Measurements from ENCODE around the gene SOWAHD. TPM values are rescaled to one million over a fixed set of nuclear protein-coding genes. Genes with fewer than 3 reads are reported as not detected.
"Not testable (repeated sequence)": the region's sequence is repeated elsewhere in the genome, so short reads cannot be mapped to it uniquely, and the experiment has no call there.

SOWAHD gene
- total RNA-seq, 1 donor from 2014 or later = 1.6 TPM

DNA sequence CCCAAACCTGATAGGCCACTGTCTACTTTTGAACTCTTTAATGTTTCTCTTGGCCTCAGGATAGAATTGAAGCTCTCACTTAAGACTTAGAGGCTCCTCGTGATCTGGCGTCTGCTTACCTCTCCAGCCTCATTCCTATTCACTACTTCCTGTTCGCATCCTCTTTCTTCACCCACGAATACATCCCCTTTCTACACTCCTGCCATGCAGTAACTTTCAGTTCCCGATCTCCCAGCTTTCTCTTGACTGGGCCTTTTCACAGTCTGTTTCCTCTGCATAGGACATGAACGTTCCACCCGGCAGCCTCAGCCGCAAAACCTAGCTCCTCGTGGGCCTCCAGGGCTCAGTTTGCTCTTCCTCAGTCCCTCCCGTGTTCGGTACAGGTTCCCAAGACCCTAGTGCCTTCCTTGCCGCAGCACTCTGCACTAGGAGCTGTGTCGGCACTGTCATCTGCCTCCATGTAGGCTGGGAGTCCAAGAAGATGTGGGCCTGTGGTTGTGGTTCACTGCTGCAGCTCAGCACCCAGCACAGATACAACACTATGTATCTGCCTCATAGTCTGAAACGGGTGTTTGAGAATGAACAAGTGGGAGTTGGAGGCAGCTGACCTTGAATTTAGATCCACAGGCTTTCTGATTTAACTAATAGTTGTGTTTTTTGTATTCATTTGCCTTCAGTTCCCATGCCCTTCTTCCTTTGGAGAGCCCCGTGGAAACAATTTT, 17.3 kb downstream of the SOWAHD start:
- Histone ChIP-seq H3K9ac (ENCODE audit: low read depth in 1 of 3, low read length in 3 of 3) (no peak overlapping the region), H3K4me1 (ENCODE audit: control insufficient read depth in 3 of 3, insufficient read depth in 3 of 3, low read length in 3 of 3) (no peaks in the 10 kb centered on the region), H3K27ac (ENCODE audit: low read depth, low read length) (no peak overlapping the region), H3K9me3 (ENCODE audit: control insufficient read depth in 3 of 3, low read length in 3 of 3) (no peaks in the 10 kb centered on the region), H3K36me3 (ENCODE audit: control insufficient read depth in 3 of 3, insufficient read depth in 3 of 3, low read length in 3 of 3) (no peaks in the 10 kb centered on the region), H3K27me3 (ENCODE audit: control insufficient read depth in 3 of 3, insufficient read depth in 3 of 3, low read length in 3 of 3) (no peaks in the 10 kb centered on the region), H3K4me3 (ENCODE audit: low read length in 3 of 3) (no peak overlapping the region)

DNA sequence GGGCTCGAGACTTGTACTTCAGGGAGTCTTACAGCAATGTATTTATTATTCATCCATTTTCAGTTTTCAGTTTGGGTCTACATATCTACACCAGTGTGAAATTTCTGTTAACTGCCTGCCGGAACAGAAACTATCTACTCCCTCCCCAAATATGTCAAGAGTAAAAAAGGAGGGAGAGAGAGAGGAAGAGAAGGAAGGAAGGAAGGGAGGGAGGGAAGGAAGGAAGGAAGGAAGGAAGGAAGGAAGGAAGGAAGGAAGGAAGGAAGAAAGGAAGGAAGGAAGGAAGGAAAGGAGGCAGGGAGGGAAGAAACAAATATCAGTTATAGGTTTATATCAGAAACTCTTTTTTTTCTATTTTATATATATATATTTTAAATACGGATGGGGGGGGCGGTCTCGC, 20.4 kb downstream of the SOWAHD start:
- Histone ChIP-seq H3K36me3 (ENCODE audit: control insufficient read depth in 3 of 3, insufficient read depth in 3 of 3, low read length in 3 of 3) (peaks cover 0 to 5% (median 4%) of the 10 kb centered on the region in 3 donors), H3K9me3 (ENCODE audit: control insufficient read depth in 3 of 3, low read length in 3 of 3) (no peaks in the 10 kb centered on the region), H3K4me1 (ENCODE audit: control insufficient read depth in 3 of 3, insufficient read depth in 3 of 3, low read length in 3 of 3) (no peaks in the 10 kb centered on the region), H3K4me3 (ENCODE audit: low read length in 3 of 3) (no peak overlapping the region), H3K27me3 (ENCODE audit: control insufficient read depth in 3 of 3, insufficient read depth in 3 of 3, low read length in 3 of 3) (no peaks in the 10 kb centered on the region), H3K27ac (ENCODE audit: low read depth, low read length) (no peak overlapping the region), H3K9ac (ENCODE audit: low read depth in 1 of 3, low read length in 3 of 3) (no peak overlapping the region)

GRCh38 chrX:119783026-119783425, 24.6 kb downstream of the SOWAHD start:
- peaks cover 8 to 13% (median 9%) of the 10 kb centered on the region in 3 donors for H3K36me3 ChIP-seq (ENCODE audit: control insufficient read depth in 3 of 3, insufficient read depth in 3 of 3, low read length in 3 of 3)
- H3K4me1 ChIP-seq (ENCODE audit: control insufficient read depth in 3 of 3, insufficient read depth in 3 of 3, low read length in 3 of 3) = peaks cover 0 to 4% (median 0%) of the 10 kb centered on the region in 3 donors

DNA sequence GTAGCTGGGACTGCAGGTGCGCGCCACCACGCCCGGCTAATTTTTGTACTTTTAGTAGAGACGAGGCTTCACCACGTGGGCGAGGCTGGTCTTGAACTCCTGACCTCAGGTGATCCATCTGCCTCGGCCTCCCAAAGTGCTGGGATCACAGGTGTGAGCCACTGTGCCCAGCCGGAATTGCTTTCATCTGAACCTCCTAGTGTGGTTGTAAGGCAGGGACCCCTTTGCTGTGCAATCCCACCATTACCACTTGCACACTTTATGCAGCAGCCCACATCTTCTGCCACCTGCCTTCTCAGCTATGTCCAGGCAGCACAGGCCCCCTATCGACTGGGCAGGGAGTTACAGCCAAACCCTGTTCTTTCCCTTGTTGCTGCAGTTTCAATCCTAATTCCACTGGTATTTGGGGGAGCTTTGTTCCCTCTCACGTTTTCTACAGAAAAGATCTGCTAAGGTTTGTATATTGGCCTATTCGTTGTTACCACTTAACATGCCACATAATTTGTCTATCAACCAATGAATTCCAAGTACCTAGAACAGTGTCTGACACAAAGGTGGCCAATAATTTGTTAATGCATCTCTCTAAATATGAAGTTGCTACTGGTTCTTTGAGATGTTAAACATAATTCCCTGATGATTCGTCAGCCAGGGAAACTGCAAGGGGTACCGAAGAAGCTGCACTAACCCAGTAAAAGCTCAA, 26.5 kb downstream of the SOWAHD start:
- no peak overlapping the region for H3K27ac ChIP-seq (ENCODE audit: low read depth, low read length)
- H3K27me3 ChIP-seq (ENCODE audit: control insufficient read depth in 3 of 3, insufficient read depth in 3 of 3, low read length in 3 of 3) = no peaks in the 10 kb centered on the region
- no peak overlapping the region for H3K4me3 ChIP-seq (ENCODE audit: low read length in 3 of 3)
- peaks cover 9 to 18% (median 13%) of the 10 kb centered on the region in 3 donors for H3K36me3 ChIP-seq (ENCODE audit: control insufficient read depth in 3 of 3, insufficient read depth in 3 of 3, low read length in 3 of 3)
- peaks cover 3 to 15% (median 8%) of the 10 kb centered on the region in 3 donors for H3K4me1 ChIP-seq (ENCODE audit: control insufficient read depth in 3 of 3, insufficient read depth in 3 of 3, low read length in 3 of 3)
- no peak overlapping the region for H3K9ac ChIP-seq (ENCODE audit: low read depth in 1 of 3, low read length in 3 of 3)
- no peaks in the 10 kb centered on the region for H3K9me3 ChIP-seq (ENCODE audit: control insufficient read depth in 3 of 3, low read length in 3 of 3)

More at GRCh38 chrX:119783026-119783425, 24.6 kb downstream of the SOWAHD start:
- no peaks in the 10 kb centered on the region for H3K9me3 ChIP-seq (ENCODE audit: control insufficient read depth in 3 of 3, low read length in 3 of 3)
- H3K27me3 ChIP-seq (ENCODE audit: control insufficient read depth in 3 of 3, insufficient read depth in 3 of 3, low read length in 3 of 3) = no peaks in the 10 kb centered on the region
- no peak overlapping the region for H3K27ac ChIP-seq (ENCODE audit: low read depth, low read length)
- no peak overlapping the region for H3K4me3 ChIP-seq (ENCODE audit: low read length in 3 of 3)
- H3K9ac ChIP-seq (ENCODE audit: low read depth in 1 of 3, low read length in 3 of 3) = no peak overlapping the region

GRCh38 chrX:119790977-119791436, 32.6 kb downstream of the SOWAHD start:
- Histone ChIP-seq H3K27ac (ENCODE audit: low read depth, low read length) (peak overlapping the region; percentile 90), H3K36me3 (ENCODE audit: control insufficient read depth in 3 of 3, insufficient read depth in 3 of 3, low read length in 3 of 3) (peaks cover 2 to 8% (median 5%) of the 10 kb centered on the region in 3 donors), H3K4me3 (ENCODE audit: low read length in 3 of 3) (peak overlapping the region; percentile 52 to 82 (median 82)), H3K9me3 (ENCODE audit: control insufficient read depth in 3 of 3, low read length in 3 of 3) (no peaks in the 10 kb centered on the region), H3K4me1 (ENCODE audit: control insufficient read depth in 3 of 3, insufficient read depth in 3 of 3, low read length in 3 of 3) (peaks cover 12 to 19% (median 12%) of the 10 kb centered on the region in 3 donors), H3K27me3 (ENCODE audit: control insufficient read depth in 3 of 3, insufficient read depth in 3 of 3, low read length in 3 of 3) (no peaks in the 10 kb centered on the region), H3K9ac (ENCODE audit: low read depth in 1 of 3, low read length in 3 of 3) (peak overlapping the region; percentile 76 to 89 (median 79))

GRCh38 chrX:119791437-119792231, 33.2 kb downstream of the SOWAHD start, which contains the start of gene RPL39:
RPL39 (minus strand) TSS chrX:119791630; CDS start chrX:119791576, 54 bp downstream.
- peaks cover 2 to 8% (median 5%) of the 10 kb centered on the region in 3 donors for H3K36me3 ChIP-seq (ENCODE audit: control insufficient read depth in 3 of 3, insufficient read depth in 3 of 3, low read length in 3 of 3)
- H3K27me3 ChIP-seq (ENCODE audit: control insufficient read depth in 3 of 3, insufficient read depth in 3 of 3, low read length in 3 of 3) = no peaks in the 10 kb centered on the region
- no peaks in the 10 kb centered on the region for H3K9me3 ChIP-seq (ENCODE audit: control insufficient read depth in 3 of 3, low read length in 3 of 3)
- peak within 1 kb of the TSS; percentile 52 to 82 (median 82) for H3K4me3 ChIP-seq (ENCODE audit: low read length in 3 of 3)
- H3K9ac ChIP-seq (ENCODE audit: low read depth in 1 of 3, low read length in 3 of 3) = peak within 1 kb of the TSS; percentile 76 to 89 (median 81)
- peaks cover 12 to 19% (median 12%) of the 10 kb centered on the region in 3 donors for H3K4me1 ChIP-seq (ENCODE audit: control insufficient read depth in 3 of 3, insufficient read depth in 3 of 3, low read length in 3 of 3)
- peak within 1 kb of the TSS; percentile 90 for H3K27ac ChIP-seq (ENCODE audit: low read depth, low read length)

DNA sequence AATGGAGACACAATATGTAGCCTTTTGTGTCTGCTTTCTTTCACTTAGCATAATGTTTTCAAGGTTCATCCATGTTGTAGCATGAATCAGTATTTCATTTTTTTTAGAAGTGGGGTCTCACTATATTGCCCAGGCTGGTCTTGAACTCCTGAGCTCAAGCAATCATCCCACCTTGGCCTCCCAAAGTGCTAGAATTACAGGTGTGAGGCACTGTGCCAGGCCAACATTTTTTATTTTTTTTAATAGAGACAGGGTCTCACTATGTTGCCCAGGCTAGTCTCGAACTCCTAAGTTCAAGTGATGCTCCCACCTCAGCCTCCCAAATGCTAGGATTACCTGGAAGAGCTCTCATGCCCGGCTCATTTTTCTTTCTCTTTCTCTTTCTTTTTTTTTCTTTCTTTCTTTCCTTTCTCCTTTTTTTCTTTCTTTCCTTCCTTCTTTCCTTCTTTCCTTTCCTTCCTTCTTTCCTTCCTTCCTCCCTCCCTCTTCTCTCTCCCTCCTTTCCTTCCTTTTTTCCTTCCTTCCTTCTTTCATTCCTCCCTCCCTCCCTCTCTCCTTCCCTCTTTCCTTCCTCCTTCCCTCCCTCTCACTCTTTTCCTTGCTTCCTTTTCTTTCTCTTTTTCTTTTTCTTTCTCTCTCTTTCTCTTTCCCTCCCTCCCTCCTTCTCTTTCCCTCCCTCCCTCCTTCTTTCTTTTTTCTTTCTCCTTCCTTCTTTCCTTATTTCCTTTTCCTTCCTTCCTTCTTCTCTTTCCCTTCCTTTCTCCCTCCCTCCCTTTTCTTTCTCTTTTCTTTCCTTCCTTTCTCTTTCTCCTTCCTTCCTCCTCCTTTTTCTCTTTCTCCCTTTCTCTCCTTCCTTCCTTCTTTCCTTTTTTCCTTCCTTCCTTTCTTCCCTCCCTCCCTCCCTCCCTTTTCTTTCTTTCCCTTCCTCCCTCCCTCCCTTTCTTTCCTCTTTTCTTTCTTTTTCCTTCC, 43.1 kb downstream of the SOWAHD start:
- no peak overlapping the region for H3K27ac ChIP-seq (ENCODE audit: low read depth, low read length)
- H3K9me3 ChIP-seq (ENCODE audit: control insufficient read depth in 3 of 3, low read length in 3 of 3) = no peaks in the 10 kb centered on the region
- H3K4me3 ChIP-seq (ENCODE audit: low read length in 3 of 3) = no peak overlapping the region
- H3K27me3 ChIP-seq (ENCODE audit: control insufficient read depth in 3 of 3, insufficient read depth in 3 of 3, low read length in 3 of 3) = no peaks in the 10 kb centered on the region
- no peaks in the 10 kb centered on the region for H3K36me3 ChIP-seq (ENCODE audit: control insufficient read depth in 3 of 3, insufficient read depth in 3 of 3, low read length in 3 of 3)
- H3K4me1 ChIP-seq (ENCODE audit: control insufficient read depth in 3 of 3, insufficient read depth in 3 of 3, low read length in 3 of 3) = no peaks in the 10 kb centered on the region
- no peak overlapping the region for H3K9ac ChIP-seq (ENCODE audit: low read depth in 1 of 3, low read length in 3 of 3)

DNA sequence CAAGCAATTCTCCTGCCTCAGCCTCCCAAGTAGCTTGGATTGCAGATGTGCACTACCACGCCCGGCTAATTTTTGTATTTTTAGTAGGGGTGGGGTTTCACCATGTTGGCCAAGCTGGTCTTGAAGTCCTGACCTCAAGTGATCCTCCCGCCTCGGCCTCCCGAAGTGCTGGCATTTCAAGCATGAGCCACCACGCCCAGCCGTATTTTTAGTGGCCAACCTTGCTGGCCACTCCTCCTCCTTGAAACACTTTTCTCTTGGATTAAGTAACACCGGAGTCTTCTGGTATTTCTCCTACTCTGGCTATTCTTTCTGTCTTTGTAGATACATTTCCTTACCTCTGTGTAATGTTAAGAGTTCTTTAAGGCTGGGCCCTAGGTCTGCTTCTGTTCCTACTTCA, 44.2 kb downstream of the SOWAHD start:
- H3K9ac ChIP-seq (ENCODE audit: low read depth in 1 of 3, low read length in 3 of 3) = no peak overlapping the region
- no peaks in the 10 kb centered on the region for H3K36me3 ChIP-seq (ENCODE audit: control insufficient read depth in 3 of 3, insufficient read depth in 3 of 3, low read length in 3 of 3)
- H3K9me3 ChIP-seq (ENCODE audit: control insufficient read depth in 3 of 3, low read length in 3 of 3) = no peaks in the 10 kb centered on the region
- H3K4me1 ChIP-seq (ENCODE audit: control insufficient read depth in 3 of 3, insufficient read depth in 3 of 3, low read length in 3 of 3) = no peaks in the 10 kb centered on the region
- no peak overlapping the region for H3K27ac ChIP-seq (ENCODE audit: low read depth, low read length)
- no peaks in the 10 kb centered on the region for H3K27me3 ChIP-seq (ENCODE audit: control insufficient read depth in 3 of 3, insufficient read depth in 3 of 3, low read length in 3 of 3)
- H3K4me3 ChIP-seq (ENCODE audit: low read length in 3 of 3) = no peak overlapping the region

DNA sequence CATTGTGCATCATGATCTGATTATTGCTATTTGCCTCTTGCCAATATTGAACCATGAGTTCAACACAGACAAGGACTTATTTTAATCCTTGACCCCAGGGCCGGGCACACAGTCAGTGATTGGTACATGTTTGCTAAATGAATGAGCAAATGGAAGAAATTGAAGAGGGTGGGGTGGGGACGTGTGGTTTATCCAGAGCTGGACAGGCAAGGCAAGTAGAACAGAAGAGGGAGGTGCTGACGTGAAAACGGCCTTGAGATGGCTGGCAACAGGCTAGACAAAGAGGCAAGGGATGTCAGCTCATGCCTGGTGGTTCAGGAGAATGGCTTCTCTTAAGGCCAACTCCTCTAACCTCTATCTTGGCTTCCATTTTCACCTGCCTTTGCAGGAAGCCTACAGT, 50.1 kb downstream of the SOWAHD start:
- H3K4me3 ChIP-seq (ENCODE audit: low read length in 3 of 3); H3K9ac ChIP-seq (ENCODE audit: low read depth in 1 of 3, low read length in 3 of 3); H3K4me1 ChIP-seq (ENCODE audit: control insufficient read depth in 3 of 3, insufficient read depth in 3 of 3, low read length in 3 of 3); H3K27me3 ChIP-seq (ENCODE audit: control insufficient read depth in 3 of 3, insufficient read depth in 3 of 3, low read length in 3 of 3); H3K27ac ChIP-seq (ENCODE audit: low read depth, low read length); H3K36me3 ChIP-seq (ENCODE audit: control insufficient read depth in 3 of 3, insufficient read depth in 3 of 3, low read length in 3 of 3); H3K9me3 ChIP-seq (ENCODE audit: control insufficient read depth in 3 of 3, low read length in 3 of 3): not testable (repeated sequence)
